ENCODE results near the gene MORF4L1.
"Not testable (repeated sequence)": the region's sequence is repeated elsewhere in the genome, so short reads cannot be mapped to it uniquely, and the experiment has no call there.

MORF4L1 gene

DNA sequence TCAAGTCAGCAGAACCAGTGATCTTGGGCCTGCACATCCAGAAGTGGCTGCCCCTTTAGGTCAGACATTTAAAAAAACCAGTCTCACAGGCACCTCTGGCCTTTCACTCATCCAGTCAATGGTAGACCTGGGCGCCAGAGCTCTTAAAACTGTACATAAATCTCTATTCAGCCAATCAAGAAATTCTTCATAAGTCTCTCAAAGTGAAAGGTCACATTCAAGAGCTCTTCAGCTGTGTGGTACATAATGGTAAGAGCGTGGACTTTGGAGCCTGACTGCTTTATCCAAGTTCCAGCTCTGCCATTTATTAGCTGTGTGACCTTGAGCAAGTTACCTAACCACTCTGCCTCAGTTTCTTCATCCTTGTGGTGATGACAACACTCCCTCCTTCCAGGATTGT, 22.3 kb upstream of the MORF4L1 start:
- TF ChIP-seq, protein P1, sequence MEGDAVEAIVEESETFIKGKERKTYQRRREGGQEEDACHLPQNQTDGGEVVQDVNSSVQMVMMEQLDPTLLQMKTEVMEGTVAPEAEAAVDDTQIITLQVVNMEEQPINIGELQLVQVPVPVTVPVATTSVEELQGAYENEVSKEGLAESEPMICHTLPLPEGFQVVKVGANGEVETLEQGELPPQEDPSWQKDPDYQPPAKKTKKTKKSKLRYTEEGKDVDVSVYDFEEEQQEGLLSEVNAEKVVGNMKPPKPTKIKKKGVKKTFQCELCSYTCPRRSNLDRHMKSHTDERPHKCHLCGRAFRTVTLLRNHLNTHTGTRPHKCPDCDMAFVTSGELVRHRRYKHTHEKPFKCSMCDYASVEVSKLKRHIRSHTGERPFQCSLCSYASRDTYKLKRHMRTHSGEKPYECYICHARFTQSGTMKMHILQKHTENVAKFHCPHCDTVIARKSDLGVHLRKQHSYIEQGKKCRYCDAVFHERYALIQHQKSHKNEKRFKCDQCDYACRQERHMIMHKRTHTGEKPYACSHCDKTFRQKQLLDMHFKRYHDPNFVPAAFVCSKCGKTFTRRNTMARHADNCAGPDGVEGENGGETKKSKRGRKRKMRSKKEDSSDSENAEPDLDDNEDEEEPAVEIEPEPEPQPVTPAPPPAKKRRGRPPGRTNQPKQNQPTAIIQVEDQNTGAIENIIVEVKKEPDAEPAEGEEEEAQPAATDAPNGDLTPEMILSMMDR (IDR thresholded peaks at IDR 0.05; ENCODE audit: borderline replicate concordance, control extremely low read depth, extremely low read depth, insufficient read depth, missing control alignments): no peak
- no peak for DNase-seq (ENCODE audit: low spot score)

DNA sequence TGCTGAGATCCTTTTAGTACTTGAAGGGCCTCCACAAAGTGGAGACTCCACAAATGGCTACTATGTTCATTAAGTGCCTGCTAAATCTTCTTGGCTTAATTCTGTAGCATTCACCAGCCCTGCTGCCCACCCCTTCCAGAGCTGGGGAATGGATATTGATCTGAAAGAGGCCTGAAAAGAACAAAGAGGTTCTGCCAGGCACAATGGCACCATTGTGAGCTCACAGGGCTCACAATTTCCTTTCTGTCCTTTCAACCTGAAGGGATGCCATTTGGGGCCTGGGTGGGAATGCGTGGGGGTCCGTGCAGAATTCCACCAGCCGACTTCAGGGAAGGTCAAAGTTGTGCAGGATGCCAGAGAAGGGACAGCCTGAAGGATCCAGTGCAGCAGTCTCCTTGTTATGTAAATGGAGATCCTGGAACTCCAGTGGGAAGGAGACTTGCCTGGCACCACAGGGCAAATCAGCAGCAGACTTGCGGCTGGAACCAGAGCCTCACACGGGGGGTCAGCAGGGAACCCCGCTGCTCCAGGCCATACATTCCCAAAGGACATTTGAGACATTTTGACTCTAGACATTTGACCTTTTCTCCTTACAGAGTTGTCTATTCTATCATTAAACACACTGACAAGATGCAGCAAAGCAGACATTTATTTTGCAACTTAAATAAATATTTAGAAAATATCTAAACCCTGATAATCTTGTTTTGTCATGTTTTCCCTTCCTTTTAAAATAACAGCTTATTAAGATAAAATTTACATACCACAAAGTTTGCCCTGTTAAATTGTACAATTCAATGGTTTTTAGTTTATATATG, 21.5 kb upstream of the MORF4L1 start:
- in situ Hi-C loops (cut with MboI; ENCODE audit: low sequenced_read_pairs, unreplicated experiment): no loop called here
- no peak for DNase-seq (ENCODE audit: low spot score)

More for the DNA sequence above, 22.3 kb upstream of the MORF4L1 start:
- in situ Hi-C loops (cut with MboI; ENCODE audit: low sequenced_read_pairs, unreplicated experiment): no loop called here

DNA sequence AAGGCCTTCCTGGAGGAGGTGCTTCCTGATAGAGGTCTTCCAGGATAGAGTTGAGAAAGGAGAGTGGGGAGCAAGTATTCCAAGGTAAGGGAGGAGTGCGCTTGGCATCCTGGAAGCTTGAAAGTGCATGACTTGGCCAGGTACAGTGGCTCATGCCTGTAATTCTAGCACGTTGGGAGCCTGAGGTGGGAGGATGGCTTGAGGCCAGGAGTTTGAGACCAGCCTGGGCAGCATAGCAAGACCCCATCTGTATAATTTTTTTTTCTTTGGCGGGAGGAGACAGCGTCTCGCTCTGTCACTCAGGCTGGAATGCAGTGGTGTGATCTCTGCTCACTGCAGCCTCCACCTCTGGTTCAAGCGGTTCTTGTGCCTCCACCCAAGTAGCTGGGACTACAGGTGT, 19.2 kb upstream of the MORF4L1 start:
- in situ Hi-C loops (cut with MboI; ENCODE audit: low sequenced_read_pairs, unreplicated experiment): no loop called here
- no peak for DNase-seq (ENCODE audit: low spot score)
- TF ChIP-seq, protein P1 (IDR thresholded peaks at IDR 0.05; ENCODE audit: borderline replicate concordance, control extremely low read depth, extremely low read depth, insufficient read depth, missing control alignments): no peak

More for the DNA sequence above, 21.5 kb upstream of the MORF4L1 start:
- TF ChIP-seq, protein P1 (IDR thresholded peaks at IDR 0.05; ENCODE audit: borderline replicate concordance, control extremely low read depth, extremely low read depth, insufficient read depth, missing control alignments): no peak

DNA sequence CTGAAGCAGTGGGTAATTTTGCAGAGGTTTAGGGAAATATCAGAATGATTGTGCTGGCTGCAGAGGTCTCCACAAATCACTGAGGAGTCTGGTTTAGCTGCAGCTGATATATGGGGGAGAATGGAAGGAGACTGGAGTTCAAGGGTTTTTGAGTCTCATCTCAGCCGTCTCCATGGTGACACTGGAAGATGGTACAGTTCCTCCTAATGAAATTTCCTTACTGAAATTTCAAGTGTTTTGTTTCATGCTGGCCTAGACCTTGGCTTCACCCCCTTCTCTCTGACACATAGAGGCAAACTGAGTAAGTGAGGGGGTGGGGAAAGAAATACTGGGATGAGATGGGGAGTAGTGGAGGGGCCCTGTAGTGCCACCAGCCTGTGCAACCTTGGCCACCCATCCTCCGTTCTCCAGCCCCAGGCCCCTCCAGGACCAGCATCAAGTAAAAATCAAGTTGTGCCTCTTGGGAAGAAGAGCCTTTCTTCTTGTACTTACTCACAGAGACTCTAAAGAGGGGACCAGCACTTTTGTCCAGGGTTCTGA, 17.8 kb upstream of the MORF4L1 start:
- in situ Hi-C loops (cut with MboI; ENCODE audit: low sequenced_read_pairs, unreplicated experiment): no loop called here
- no peak for DNase-seq (ENCODE audit: low spot score)
- TF ChIP-seq, protein P1 (IDR thresholded peaks at IDR 0.05; ENCODE audit: borderline replicate concordance, control extremely low read depth, extremely low read depth, insufficient read depth, missing control alignments): no peak

DNA sequence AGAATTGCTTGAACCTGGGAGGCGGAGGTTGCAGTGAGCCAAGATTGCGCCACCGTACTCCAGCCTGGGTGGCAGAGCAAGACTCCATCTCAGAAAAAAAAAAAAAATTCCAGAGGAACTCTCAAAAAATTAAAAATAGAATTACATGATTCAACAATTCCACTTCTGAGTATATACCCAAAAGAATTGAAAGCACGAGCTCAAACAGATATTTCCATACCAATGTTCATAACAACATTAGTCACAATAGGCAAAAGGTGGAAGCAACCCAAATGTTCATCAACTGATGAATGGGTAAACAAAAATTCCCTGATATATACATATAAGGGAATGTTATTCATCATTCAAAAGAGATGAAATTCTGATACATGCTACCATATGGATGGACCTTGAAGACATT, 16.9 kb upstream of the MORF4L1 start:
- DNase-seq (ENCODE audit: low spot score): no peak
- in situ Hi-C loops (cut with MboI; ENCODE audit: low sequenced_read_pairs, unreplicated experiment): no loop called here

DNA sequence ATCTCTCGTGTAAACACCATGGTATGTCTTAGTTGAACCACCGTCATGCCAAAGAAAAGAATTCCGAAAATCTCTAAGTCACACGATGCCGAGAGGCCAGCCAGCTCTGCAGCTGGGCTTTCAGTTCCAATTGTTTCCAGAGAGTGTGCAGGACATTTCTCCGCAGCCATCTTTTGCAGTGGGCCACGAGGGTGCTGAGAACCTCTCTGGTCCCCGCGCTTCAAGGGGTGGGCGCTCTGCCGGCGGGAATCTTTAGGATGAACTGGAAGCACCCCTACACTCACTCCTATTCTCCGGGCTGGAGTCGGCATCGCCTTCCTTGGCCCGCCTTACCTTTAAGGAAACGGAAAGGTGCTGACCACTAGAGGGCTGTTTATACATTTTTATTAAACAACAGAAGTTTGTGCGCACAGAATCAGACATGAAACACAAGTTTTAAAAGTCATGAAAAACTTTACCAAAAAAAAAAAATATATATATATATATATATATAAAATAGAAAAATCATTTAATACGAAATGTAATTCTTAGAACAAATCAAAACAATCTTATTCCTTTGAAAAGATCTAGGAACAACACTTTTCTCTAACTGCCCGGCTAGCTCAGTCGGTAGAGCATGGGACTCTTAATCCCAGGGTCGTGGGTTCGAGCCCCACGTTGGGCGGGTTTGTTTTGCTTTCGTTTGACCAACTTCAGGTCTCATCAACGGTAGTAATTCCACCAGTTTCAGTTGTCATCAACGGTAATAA, 12.5 kb upstream of the MORF4L1 start:
- peak; percentile 75 for DNase-seq (ENCODE audit: low spot score)
- in situ Hi-C loops (cut with MboI; ENCODE audit: low sequenced_read_pairs, unreplicated experiment): no loop called here

More for the DNA sequence above, 16.9 kb upstream of the MORF4L1 start:
- TF ChIP-seq, protein P1 (IDR thresholded peaks at IDR 0.05; ENCODE audit: borderline replicate concordance, control extremely low read depth, extremely low read depth, insufficient read depth, missing control alignments): no peak

DNA sequence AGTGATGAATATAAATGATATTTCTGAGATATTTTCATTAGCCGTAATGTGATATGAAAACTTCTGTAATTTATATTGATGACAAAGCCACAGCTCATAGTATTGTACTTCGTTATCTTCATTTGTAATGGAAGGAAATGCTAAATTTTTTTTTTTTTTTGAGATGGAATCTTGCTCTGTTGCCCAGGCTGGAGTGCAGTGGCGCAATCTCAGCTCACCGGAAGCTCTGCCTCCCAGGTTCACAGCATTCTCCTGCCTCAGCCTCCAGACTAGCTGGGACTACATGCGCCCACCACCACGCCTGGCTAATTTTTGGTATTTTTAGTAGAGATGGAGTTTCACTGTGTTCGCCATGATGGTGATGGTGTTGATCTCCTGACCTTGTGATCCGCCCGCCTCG, 7.1 kb upstream of the MORF4L1 start:
- DNase-seq (ENCODE audit: low spot score); in situ Hi-C loops (cut with MboI; ENCODE audit: low sequenced_read_pairs, unreplicated experiment): not testable (repeated sequence)

More for the DNA sequence above, 12.5 kb upstream of the MORF4L1 start:
- TF ChIP-seq, protein P1 (IDR thresholded peaks at IDR 0.05; ENCODE audit: borderline replicate concordance, control extremely low read depth, extremely low read depth, insufficient read depth, missing control alignments): peak; percentile 65

DNA sequence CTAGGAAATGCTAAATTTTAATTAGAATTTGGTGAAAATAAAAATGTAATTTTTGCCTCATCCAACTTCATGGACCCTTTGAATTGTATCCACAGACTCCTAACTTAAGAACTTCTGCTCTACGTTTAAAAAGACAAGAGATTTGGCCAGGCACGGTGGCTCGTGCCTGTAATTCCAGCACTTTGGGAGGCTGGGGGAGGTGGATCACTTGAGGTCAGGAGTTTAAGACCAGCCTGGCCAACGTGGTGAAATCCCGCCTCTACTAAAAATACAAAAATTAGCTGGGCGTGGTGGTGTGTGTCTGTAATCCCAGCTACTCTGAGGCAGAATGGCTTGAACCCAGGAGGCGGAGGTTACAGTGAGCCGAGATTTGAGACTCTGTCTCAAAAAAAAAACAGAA, 6.7 kb upstream of the MORF4L1 start:
- DNase-seq (ENCODE audit: low spot score); in situ Hi-C loops (cut with MboI; ENCODE audit: low sequenced_read_pairs, unreplicated experiment): not testable (repeated sequence)
